IMR-90 (cell line): ENCODE data around the gene BHLHE23. TPM values are rescaled to one million over a fixed set of nuclear protein-coding genes. Genes with fewer than 3 reads are reported as not detected.

ENCODE experiments used
- ATAC-seq: fragments of 200-7000 bp; cut with Tn5 transposase; 2 replicates; pipeline ENCODE4 v1.9.1; 2020; ENCODE audit warnings: low read depth, mild to moderate bottlenecking, moderate library complexity
- BruUV-seq: library from RNA; stranded (reverse); fragments of 400-500 nt; replicated peaks from 2 replicates; lab custom pipeline; 2021; lab: Mats Ljungman, UMichigan
- CTCF ChIA-PET: fragments of 300-600 bp; formaldehyde crosslinking; extraction: SDS; loops from one replicate; lab custom pipeline; 2021; ENCODE audit warnings: antibody characterized with exemption; lab: Yijun Ruan, JAX
- POLR2A ChIA-PET: fragments of 300-600 bp; sonication (Branson Sonifier 250); formaldehyde crosslinking; loops from one replicate; lab custom pipeline; 2022; ENCODE audit warnings: antibody characterized with exemption; ENCODE audit not compliant: unreplicated experiment; lab: Charles Lee
- DNase-seq: peaks from one replicate; pipeline ENCODE4 v3.0.0; 2013
- H2AFZ ChIP-seq: replicated peaks from 2 replicates; pipeline ENCODE3; 2013; ENCODE audit warnings: low read length, mild to moderate bottlenecking; ENCODE audit not compliant: poor library complexity
- H2AK5ac ChIP-seq: 2 replicates; pipeline ENCODE4 v1.6.1; 2013; ENCODE audit warnings: low read depth, low read length, inconsistent platforms
- H2AK9ac ChIP-seq: replicated peaks from 2 replicates; pipeline ENCODE3; 2013; ENCODE audit warnings: mild to moderate bottlenecking, low read depth, low read length, moderate library complexity; ENCODE audit not compliant: poor library complexity
- H2BK120ac ChIP-seq: 2 replicates; pipeline ENCODE4 v1.6.1; 2013; ENCODE audit warnings: low read depth, low read length, inconsistent platforms
- H2BK15ac ChIP-seq: 3 replicates; pipeline ENCODE4 v1.6.1; 2013; ENCODE audit warnings: low read depth, low read length, inconsistent platforms
- H2BK20ac ChIP-seq: 2 replicates; pipeline ENCODE4 v1.6.1; 2013; ENCODE audit warnings: low read depth, mild to moderate bottlenecking, inconsistent platforms, low read length, moderate library complexity
- H2BK5ac ChIP-seq: 2 replicates; pipeline ENCODE4 v1.6.1; 2013; ENCODE audit warnings: mild to moderate bottlenecking, low read depth, low read length, inconsistent platforms; ENCODE audit not compliant: poor library complexity, severe bottlenecking
- H3K14ac ChIP-seq: replicated peaks from 2 replicates; pipeline ENCODE4 v1.6.1; 2013; ENCODE audit warnings: low read depth, low read length, inconsistent platforms
- H3K18ac ChIP-seq: 2 replicates; pipeline ENCODE4 v1.6.1; 2013; ENCODE audit warnings: low read depth, low read length, control low read depth
- H3K23ac ChIP-seq: 2 replicates; pipeline ENCODE4 v1.6.1; 2013; ENCODE audit warnings: low read depth, low read length, inconsistent platforms
- H3K27ac ChIP-seq: 2 replicates; pipeline ENCODE4 v1.5.1; 2013; ENCODE audit warnings: mild to moderate bottlenecking, control low read depth, low read length; ENCODE audit not compliant: insufficient read depth
- H3K27me3 ChIP-seq: 2 replicates; pipeline ENCODE4 v1.6.1; 2013; ENCODE audit warnings: low read length; ENCODE audit not compliant: control insufficient read depth, insufficient read depth
- H3K36me3 ChIP-seq: 2 replicates; pipeline ENCODE4 v1.6.1; 2013; ENCODE audit warnings: low read length, mixed read lengths; ENCODE audit not compliant: control insufficient read depth, insufficient read depth
- H3K4ac ChIP-seq: 2 replicates; pipeline ENCODE4 v1.6.1; 2013; ENCODE audit warnings: low read depth, low read length, inconsistent platforms
- H3K4me1 ChIP-seq: 2 replicates; pipeline ENCODE4 v1.6.1; 2013; ENCODE audit warnings: low read length, mixed read lengths; ENCODE audit not compliant: control insufficient read depth, insufficient read depth
- H3K4me2 ChIP-seq: 2 replicates; pipeline ENCODE4 v1.6.1; 2013; ENCODE audit warnings: low read depth, mild to moderate bottlenecking, control low read depth, low read length, moderate library complexity
- H3K4me3 ChIP-seq: 2 replicates; pipeline ENCODE4 v1.5.1; 2013; ENCODE audit warnings: low read depth, mild to moderate bottlenecking, control low read depth, low read length, moderate library complexity; ENCODE audit not compliant: insufficient read depth
- H3K56ac ChIP-seq: 2 replicates; pipeline ENCODE4 v1.6.1; 2013; ENCODE audit warnings: low read length, inconsistent platforms; ENCODE audit not compliant: insufficient read depth; ENCODE audit errors: extremely low read depth
- H3K79me1 ChIP-seq, 2 experiments: 2 replicates each; pipeline ENCODE4 v1.6.1; 2013; ENCODE audit warnings: low read length in 2 of 2, inconsistent platforms in 1 of 2, low read depth in 1 of 2
- H3K9ac ChIP-seq: 2 replicates; pipeline ENCODE4 v1.6.1; 2013; ENCODE audit warnings: low read depth, low read length, control low read depth
- H3K9me1 ChIP-seq: 2 replicates; pipeline ENCODE4 v1.6.1; 2013; ENCODE audit warnings: low read length, inconsistent platforms; ENCODE audit not compliant: insufficient read depth
- H3K9me3 ChIP-seq: 2 replicates; pipeline ENCODE4 v1.6.1; 2013; ENCODE audit warnings: low read length; ENCODE audit not compliant: control insufficient read depth, insufficient read depth
- H4K20me1 ChIP-seq: 2 replicates; pipeline ENCODE4 v1.6.1; 2013; ENCODE audit warnings: low read length, inconsistent platforms; ENCODE audit not compliant: insufficient read depth
- H4K5ac ChIP-seq: 2 replicates; pipeline ENCODE4 v1.6.1; 2013; ENCODE audit warnings: mild to moderate bottlenecking, low read depth, low read length, control low read depth
- H4K8ac ChIP-seq, 2 experiments: 2 replicates each; pipeline ENCODE4 v1.6.1; 2013; ENCODE audit warnings: low read depth in 2 of 2, low read length in 2 of 2, control low read depth in 1 of 2, inconsistent platforms in 1 of 2
- H4K91ac ChIP-seq: 2 replicates; pipeline ENCODE4 v1.6.1; 2013; ENCODE audit warnings: low read depth, low read length, inconsistent platforms; ENCODE audit not compliant: insufficient read depth
- BHLHE40 ChIP-seq: fragments of 150-350 bp; IDR thresholded peaks from 2 replicates; pipeline ENCODE4 v1.6.1; 2016; ENCODE audit warnings: mild to moderate bottlenecking, low read depth, low read length
- FOS ChIP-seq: fragments of 150-350 bp; IDR thresholded peaks from 2 replicates; pipeline ENCODE4 v1.6.1; 2016; ENCODE audit warnings: low read depth, low read length
- NFE2L2 ChIP-seq: fragments of 150-350 bp; IDR thresholded peaks from 2 replicates; pipeline ENCODE4 v1.6.1; 2016; ENCODE audit warnings: low read depth, mild to moderate bottlenecking, low read length
- WGBS, 2 experiments: methylation state at CpG; one replicate each; pipeline versions ENCODE4 v1.1.5 to v1.1.7; 2013; ENCODE audit warnings: missing lambda C conversion rate in 2 of 2; ENCODE audit not compliant: insufficient read length in 1 of 2; ENCODE audit errors: extremely low coverage in 2 of 2; 5-methylcytosine and 5-hydroxymethylcytosine counted together
- dilution Hi-C: fragments of 300-500 bp; cut with HindIII; formaldehyde crosslinking; loops from one replicate; pipeline ENCODE4 v1.14.3; 2018; ENCODE audit warnings: low sequenced_read_pairs; ENCODE audit not compliant: unreplicated experiment
- in situ Hi-C: fragments of 300-500 bp; cut with MboI; formaldehyde crosslinking; loops from 3 replicates; pipeline ENCODE4 v1.14.3; 2019; ENCODE audit warnings: low sequenced_read_pairs, inconsistent platforms, mixed read lengths
- intact Hi-C: fragments of 100-400 bp; cut with micrococcal nuclease; formaldehyde crosslinking; loops from 2 replicates; pipeline ENCODE4 v1.10.0; 2022
- polyA plus RNA-seq, 3 experiments: library from polyadenylated mRNA; depleted of rRNA; stranded (reverse); fragments of >200 nt; gene quantifications; 2 replicates each; pipeline ENCODE4 v1.2.3, GENCODE V29; 2012; ENCODE audit warnings: low replicate concordance in 1 of 3
- total RNA-seq: library from RNA; depleted of rRNA; stranded (reverse); fragments of >200 nt; gene quantifications from 2 replicates; pipeline ENCODE4 v1.2.3, GENCODE V29; 2012
- TF ChIP-seq, protein P1 (sequence below): fragments of 150-350 bp; IDR thresholded peaks from 2 replicates; pipeline ENCODE4 v1.6.1; 2016; ENCODE audit warnings: low read depth, mild to moderate bottlenecking, low read length, moderate library complexity, borderline replicate concordance
- TF ChIP-seq, protein P2 (sequence below): conservative IDR thresholded peaks from 2 replicates; pipeline ENCODE4 v1.5.1; 2012; ENCODE audit warnings: mild to moderate bottlenecking, low read depth, low read length, improper control_type of control experiment

BHLHE23 gene
- total and polyA plus RNA-seq, 2 of the 4 experiments (the other 2 are of a cell fraction): not detected

DNA sequence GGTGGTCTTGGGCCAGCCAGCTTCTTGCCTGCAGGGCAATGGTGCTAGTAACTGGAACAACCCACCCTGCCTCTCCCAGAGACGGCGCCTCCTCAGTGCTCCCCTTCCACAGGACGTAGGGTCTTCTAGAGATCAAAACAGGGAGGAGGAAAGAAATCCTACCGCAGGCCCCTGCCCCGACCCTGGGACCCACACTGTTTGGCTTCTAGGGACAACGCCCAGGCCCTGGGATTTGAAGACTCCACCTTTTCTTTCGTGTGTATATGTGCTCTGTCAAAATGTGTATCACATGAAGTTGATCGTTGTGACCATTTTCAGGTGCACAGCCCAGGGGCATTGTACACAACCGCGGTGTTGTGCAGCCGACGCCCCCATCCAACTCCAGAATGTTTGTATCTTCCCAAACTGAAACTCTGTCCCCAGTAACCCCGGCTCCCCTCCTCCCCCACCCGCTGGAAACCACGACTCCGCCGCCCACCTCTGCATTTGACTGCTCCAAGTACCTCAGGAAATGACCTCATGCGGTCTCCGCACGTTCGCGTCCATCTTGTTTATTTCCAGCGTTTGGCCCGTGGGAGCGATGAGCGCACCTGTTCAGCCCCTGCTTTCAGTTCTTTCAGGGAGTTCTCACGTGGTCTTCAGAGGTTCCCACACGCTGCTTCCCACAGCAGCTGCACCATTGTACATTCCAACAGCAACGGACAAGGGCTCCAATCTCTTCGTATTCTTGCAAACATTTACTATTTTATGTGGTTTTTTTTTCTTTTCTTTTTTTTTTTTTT is 3.4 kb upstream of the BHLHE23 start:
- Histone ChIP-seq H3K14ac (no peak overlapping the region), H3K79me1 (no peaks in the 10 kb centered on the region), H3K9me1 (no peaks in the 10 kb centered on the region), H3K27ac (no peak overlapping the region), H3K4me3 (no peak overlapping the region), H3K9me3 (peaks cover 13% of the 10 kb centered on the region), H3K23ac (no peak overlapping the region), H2AK9ac (no peak overlapping the region), H2BK5ac (no peak overlapping the region), H3K18ac (no peak overlapping the region), H3K4me2 (peak overlapping the region; percentile 39; the same call in 1 of the 2 replicates), H4K91ac (no peak overlapping the region), H3K36me3 (no peaks in the 10 kb centered on the region), H2AK5ac (no peak overlapping the region), H3K27me3 (peaks cover 83% of the 10 kb centered on the region), H3K56ac (no peak overlapping the region), H3K4me1 (no peaks in the 10 kb centered on the region), H3K4ac (no peak overlapping the region), H2BK20ac (no peak overlapping the region), H4K8ac (no peak overlapping the region), H4K5ac (no peak overlapping the region), H3K9ac (no peak overlapping the region), H2AFZ (peak overlapping the region; percentile 1), H4K20me1 (0 out of 2 replicates have a peak, but pooled peaks cover 4% of the 10 kb centered on the region), H2BK120ac (no peak overlapping the region), H2BK15ac (no peak overlapping the region)
- DNase-seq (peak; percentile 47), ATAC-seq (no peak)
- POLR2A ChIA-PET: no interaction called here
- dilution Hi-C loops: no loop called here
- TF ChIP-seq, protein P1, sequence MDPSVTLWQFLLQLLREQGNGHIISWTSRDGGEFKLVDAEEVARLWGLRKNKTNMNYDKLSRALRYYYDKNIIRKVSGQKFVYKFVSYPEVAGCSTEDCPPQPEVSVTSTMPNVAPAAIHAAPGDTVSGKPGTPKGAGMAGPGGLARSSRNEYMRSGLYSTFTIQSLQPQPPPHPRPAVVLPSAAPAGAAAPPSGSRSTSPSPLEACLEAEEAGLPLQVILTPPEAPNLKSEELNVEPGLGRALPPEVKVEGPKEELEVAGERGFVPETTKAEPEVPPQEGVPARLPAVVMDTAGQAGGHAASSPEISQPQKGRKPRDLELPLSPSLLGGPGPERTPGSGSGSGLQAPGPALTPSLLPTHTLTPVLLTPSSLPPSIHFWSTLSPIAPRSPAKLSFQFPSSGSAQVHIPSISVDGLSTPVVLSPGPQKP: no peak
- TF ChIP-seq NFE2L2 (no peak), FOS (no peak), BHLHE40 (peak; percentile 76)
- TF ChIP-seq, protein P2, sequence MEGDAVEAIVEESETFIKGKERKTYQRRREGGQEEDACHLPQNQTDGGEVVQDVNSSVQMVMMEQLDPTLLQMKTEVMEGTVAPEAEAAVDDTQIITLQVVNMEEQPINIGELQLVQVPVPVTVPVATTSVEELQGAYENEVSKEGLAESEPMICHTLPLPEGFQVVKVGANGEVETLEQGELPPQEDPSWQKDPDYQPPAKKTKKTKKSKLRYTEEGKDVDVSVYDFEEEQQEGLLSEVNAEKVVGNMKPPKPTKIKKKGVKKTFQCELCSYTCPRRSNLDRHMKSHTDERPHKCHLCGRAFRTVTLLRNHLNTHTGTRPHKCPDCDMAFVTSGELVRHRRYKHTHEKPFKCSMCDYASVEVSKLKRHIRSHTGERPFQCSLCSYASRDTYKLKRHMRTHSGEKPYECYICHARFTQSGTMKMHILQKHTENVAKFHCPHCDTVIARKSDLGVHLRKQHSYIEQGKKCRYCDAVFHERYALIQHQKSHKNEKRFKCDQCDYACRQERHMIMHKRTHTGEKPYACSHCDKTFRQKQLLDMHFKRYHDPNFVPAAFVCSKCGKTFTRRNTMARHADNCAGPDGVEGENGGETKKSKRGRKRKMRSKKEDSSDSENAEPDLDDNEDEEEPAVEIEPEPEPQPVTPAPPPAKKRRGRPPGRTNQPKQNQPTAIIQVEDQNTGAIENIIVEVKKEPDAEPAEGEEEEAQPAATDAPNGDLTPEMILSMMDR: no peak
- in situ Hi-C loops: loop anchor here (10.0 to 25.0 kb wide), 2 partner anchors 135 to 323 kb away; no protein-coding TSS in a partner anchor
- intact Hi-C loops: loop anchor here (1.0 to 5.0 kb wide), 4 partner anchors 38 to 203 kb away; no protein-coding TSS in a partner anchor
- 28% methylated on average over 13 of the region's 30 CpGs; no CpG with 5 or more reads in 1 of the 2 experiments for WGBS, 2 experiments
- no TSS peak for BruUV-seq
- CTCF ChIA-PET: interaction anchor here (1.0 to 1.9 kb wide), 2 partner anchors 10 to 38 kb away, joined by 3 to 12 read pairs; no protein-coding TSS in a partner anchor
